Measurements from ENCODE around the gene OGFR.

The OGFR gene

GRCh38 chr20:62762801-62763368, 41.8 kb upstream of the OGFR start:
- TF ChIP-seq EZH2phosphoT487 (conservative IDR thresholded peaks at IDR 0.05; ENCODE audit: low read length): no peak
- no peak for TF ChIP-seq CTCF (IDR thresholded peaks at IDR 0.05; ENCODE audit: insufficient read depth, low read length, poor library complexity, severe bottlenecking)
- no peaks in the 10 kb centered on the region for H3K9me2 ChIP-seq (replicated peaks; ENCODE audit: insufficient read depth, low read length)
- H3K4me3 ChIP-seq (ENCODE audit: insufficient read depth, low read length, poor library complexity, severe bottlenecking): no peak overlapping the region
- H3K4me2 ChIP-seq (ENCODE audit: low read depth, low read length, poor library complexity, severe bottlenecking): no peak overlapping the region
- H3K27ac ChIP-seq (ENCODE audit: low read depth, low read length): no peak overlapping the region
- H3K36me3 ChIP-seq (ENCODE audit: low read length): no peaks in the 10 kb centered on the region
- H3K79me2 ChIP-seq (ENCODE audit: insufficient read depth, low read length): no peaks in the 10 kb centered on the region
- no peaks in the 10 kb centered on the region for H4K20me1 ChIP-seq (ENCODE audit: low read depth, low read length)
- no peaks in the 10 kb centered on the region for H3K27me3 ChIP-seq (ENCODE audit: low read length)
- no peaks in the 10 kb centered on the region for H3K9me3 ChIP-seq (ENCODE audit: insufficient read depth, low read length)
- no peak overlapping the region for H3K9ac ChIP-seq (ENCODE audit: low read length)
- no peak overlapping the region for H2AFZ ChIP-seq (ENCODE audit: low read depth, low read length, severe bottlenecking)
- no peaks in the 10 kb centered on the region for H3F3A ChIP-seq (ENCODE audit: insufficient read depth)

- no peaks in the 10 kb centered on the region for H3K36me3 ChIP-seq (ENCODE audit: low read length)
- no peaks in the 10 kb centered on the region for H3K27me3 ChIP-seq (ENCODE audit: low read length)
- no peaks in the 10 kb centered on the region for H3K79me2 ChIP-seq (ENCODE audit: insufficient read depth, low read length)
- H3K4me3 ChIP-seq (ENCODE audit: insufficient read depth, low read length, poor library complexity, severe bottlenecking): no peak overlapping the region
- TF ChIP-seq EZH2phosphoT487 (conservative IDR thresholded peaks at IDR 0.05; ENCODE audit: low read length) (no peak), CTCF (IDR thresholded peaks at IDR 0.05; ENCODE audit: insufficient read depth, low read length, poor library complexity, severe bottlenecking) (no peak)
- no peaks in the 10 kb centered on the region for H4K20me1 ChIP-seq (ENCODE audit: low read depth, low read length)
- no peaks in the 10 kb centered on the region for H3K9me3 ChIP-seq (ENCODE audit: insufficient read depth, low read length)
- H3K9ac ChIP-seq (ENCODE audit: low read length): no peak overlapping the region
- no peak overlapping the region for H3K4me2 ChIP-seq (ENCODE audit: low read depth, low read length, poor library complexity, severe bottlenecking)
- no peak overlapping the region for H3K27ac ChIP-seq (ENCODE audit: low read depth, low read length)
- H3K9me2 ChIP-seq (replicated peaks; ENCODE audit: insufficient read depth, low read length): no peaks in the 10 kb centered on the region
- no peaks in the 10 kb centered on the region for H3F3A ChIP-seq (ENCODE audit: insufficient read depth)
- H2AFZ ChIP-seq (ENCODE audit: low read depth, low read length, severe bottlenecking): no peak overlapping the region
Measured at GRCh38 chr20:62763404-62763803, 41.2 kb upstream of the OGFR start.

GRCh38 chr20:62764156-62764935, 40.3 kb upstream of the OGFR start:
- no peak overlapping the region for H3K4me2 ChIP-seq (ENCODE audit: low read depth, low read length, poor library complexity, severe bottlenecking)
- no peaks in the 10 kb centered on the region for H3K9me2 ChIP-seq (replicated peaks; ENCODE audit: insufficient read depth, low read length)
- H3K9me3 ChIP-seq (ENCODE audit: insufficient read depth, low read length): no peaks in the 10 kb centered on the region
- no peak overlapping the region for H2AFZ ChIP-seq (ENCODE audit: low read depth, low read length, severe bottlenecking)
- H3K27ac ChIP-seq (ENCODE audit: low read depth, low read length): no peak overlapping the region
- no peaks in the 10 kb centered on the region for H3K27me3 ChIP-seq (ENCODE audit: low read length)
- no peak for TF ChIP-seq EZH2phosphoT487 (conservative IDR thresholded peaks at IDR 0.05; ENCODE audit: low read length)
- no peak for TF ChIP-seq CTCF (IDR thresholded peaks at IDR 0.05; ENCODE audit: insufficient read depth, low read length, poor library complexity, severe bottlenecking)
- H3K79me2 ChIP-seq (ENCODE audit: insufficient read depth, low read length): no peaks in the 10 kb centered on the region
- no peak overlapping the region for H3K4me3 ChIP-seq (ENCODE audit: insufficient read depth, low read length, poor library complexity, severe bottlenecking)
- H4K20me1 ChIP-seq (ENCODE audit: low read depth, low read length): no peaks in the 10 kb centered on the region
- no peaks in the 10 kb centered on the region for H3K36me3 ChIP-seq (ENCODE audit: low read length)
- H3K9ac ChIP-seq (ENCODE audit: low read length): no peak overlapping the region
- H3F3A ChIP-seq (ENCODE audit: insufficient read depth): no peaks in the 10 kb centered on the region

Measured in SU-DHL-6 (cell line).